Duodenal mucosa (tissue), 2 donors: ENCODE results near the gene WDR12.
"Not testable (repeated sequence)": the region's sequence is repeated elsewhere in the genome, so short reads cannot be mapped to it uniquely, and the experiment has no call there.

Experiments used
- H3K27ac ChIP-seq: one replicate; pipeline ENCODE4 v1.7.0; 2013; ENCODE audit warnings: low read depth, low read length
- H3K27me3 ChIP-seq, 2 donors: one replicate each; pipeline ENCODE4 v1.7.0; 2013; ENCODE audit warnings: low read length in 2 of 2, control low read depth in 1 of 2; ENCODE audit not compliant: insufficient read depth in 2 of 2, control insufficient read depth in 1 of 2
- H3K36me3 ChIP-seq, 2 donors: one replicate each; pipeline ENCODE4 v1.7.0; 2013; ENCODE audit warnings: low read length in 2 of 2, control low read depth in 1 of 2; ENCODE audit not compliant: insufficient read depth in 2 of 2, control insufficient read depth in 1 of 2
- H3K4me1 ChIP-seq, 2 donors: one replicate each; pipeline ENCODE4 v1.7.0; 2013; ENCODE audit warnings: low read length in 2 of 2, control low read depth in 1 of 2; ENCODE audit not compliant: insufficient read depth in 2 of 2, control insufficient read depth in 1 of 2
- H3K4me3 ChIP-seq, 2 donors: one replicate each; pipeline ENCODE4 v1.7.0; 2013; ENCODE audit warnings: low read length in 2 of 2, low read depth in 1 of 2
- H3K9ac ChIP-seq, 2 donors: one replicate each; pipeline ENCODE4 v1.7.0; 2013; ENCODE audit warnings: low read length in 2 of 2, low read depth in 1 of 2
- H3K9me3 ChIP-seq, 2 donors: one replicate each; pipeline ENCODE4 v1.7.0; 2013; ENCODE audit warnings: low read length in 2 of 2, control low read depth in 1 of 2; ENCODE audit not compliant: control insufficient read depth in 1 of 2

The WDR12 gene

DNA sequence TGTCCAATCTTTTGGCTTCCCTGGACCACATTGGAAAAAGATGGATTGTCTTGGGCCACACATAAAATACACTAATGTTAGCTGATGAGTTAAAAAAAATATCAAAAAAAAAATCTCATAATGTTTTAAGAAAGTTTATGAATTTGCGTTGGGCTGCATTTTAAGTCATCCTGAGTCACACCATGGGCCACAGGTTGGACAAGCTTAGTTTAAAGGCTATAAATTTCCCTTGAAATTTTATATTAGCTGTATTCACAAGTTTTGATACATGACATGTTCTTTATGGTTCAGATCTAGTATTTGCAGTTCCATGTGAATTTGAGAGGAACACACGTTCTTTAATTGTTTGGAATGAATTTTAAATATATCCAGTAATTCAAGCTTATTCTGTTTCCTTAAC is 22.5 kb upstream of the WDR12 start:
- no peaks in the 10 kb centered on the region for H3K9me3 ChIP-seq
- no peaks in the 10 kb centered on the region for H3K4me1 ChIP-seq
- no peak overlapping the region for H3K9ac ChIP-seq
- H3K4me3 ChIP-seq = no peak overlapping the region
- no peaks in the 10 kb centered on the region for H3K27me3 ChIP-seq
- no peak overlapping the region for H3K27ac ChIP-seq
- peaks cover 7 to 11% of the 10 kb centered on the region in 2 donors for H3K36me3 ChIP-seq

DNA sequence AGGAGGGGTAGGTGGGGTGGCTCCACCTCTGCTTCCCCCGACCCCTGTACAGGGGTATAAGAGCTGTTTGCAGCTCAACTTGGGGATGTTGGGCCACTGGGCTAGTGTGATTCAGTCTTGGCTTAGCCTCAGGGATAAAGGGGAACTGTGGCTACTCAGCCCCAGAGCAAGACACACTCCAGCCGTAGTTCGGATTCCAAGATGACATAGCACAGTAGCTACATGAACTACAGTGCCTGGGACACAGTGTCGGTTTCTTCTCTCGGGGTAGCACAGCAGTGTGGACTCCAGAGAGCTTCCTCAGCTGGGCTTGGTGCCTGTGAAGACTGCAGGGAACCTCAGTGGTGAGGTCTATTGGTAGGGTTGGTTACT is 21.7 kb upstream of the WDR12 start:
- Histone ChIP-seq H3K9me3 (no peaks in the 10 kb centered on the region), H3K4me3 (no peak overlapping the region), H3K4me1 (no peaks in the 10 kb centered on the region), H3K27ac (no peak overlapping the region), H3K27me3 (no peaks in the 10 kb centered on the region), H3K36me3 (peaks cover 3 to 11% of the 10 kb centered on the region in 2 donors), H3K9ac (no peak overlapping the region)

DNA sequence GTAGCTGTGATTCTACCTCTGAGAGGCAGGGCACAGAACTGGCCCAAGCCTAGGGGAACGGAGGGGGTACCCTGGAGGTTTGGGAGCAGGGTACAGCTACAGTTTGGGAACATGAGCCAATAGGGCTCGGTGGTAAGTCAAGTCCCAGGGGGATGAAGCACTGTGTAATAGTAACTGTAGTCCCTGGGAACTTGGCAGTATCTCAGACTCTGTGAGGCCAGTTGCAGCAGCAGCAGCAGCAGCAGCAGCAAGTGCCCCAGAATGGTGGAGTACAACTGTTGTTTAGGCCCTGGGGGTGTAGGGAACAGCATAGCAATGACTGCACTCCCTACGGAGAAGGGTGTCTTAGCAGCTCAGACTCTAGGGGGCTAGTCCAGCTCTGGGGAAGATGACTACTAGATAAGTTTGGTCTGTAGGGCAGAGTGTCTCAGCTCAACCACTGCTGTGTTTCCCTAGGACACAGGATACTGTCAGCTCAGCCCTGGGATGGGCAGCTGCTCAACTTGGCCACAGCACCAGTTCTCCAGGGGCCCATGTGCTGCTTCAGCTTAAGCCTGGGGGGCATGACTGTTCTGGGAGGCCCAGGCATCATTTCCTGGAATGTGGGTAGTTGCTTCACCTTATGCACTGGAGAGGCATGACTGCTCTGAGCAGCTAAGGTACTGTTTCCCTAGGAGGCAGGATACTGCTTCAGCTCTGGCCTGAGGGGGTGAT is 21.1 kb upstream of the WDR12 start:
- no peaks in the 10 kb centered on the region for H3K27me3 ChIP-seq
- no peak overlapping the region for H3K27ac ChIP-seq
- H3K4me3 ChIP-seq = no peak overlapping the region
- no peak overlapping the region for H3K9ac ChIP-seq
- H3K4me1 ChIP-seq = no peaks in the 10 kb centered on the region
- no peaks in the 10 kb centered on the region for H3K9me3 ChIP-seq
- peaks cover 3 to 11% of the 10 kb centered on the region in 2 donors for H3K36me3 ChIP-seq

DNA sequence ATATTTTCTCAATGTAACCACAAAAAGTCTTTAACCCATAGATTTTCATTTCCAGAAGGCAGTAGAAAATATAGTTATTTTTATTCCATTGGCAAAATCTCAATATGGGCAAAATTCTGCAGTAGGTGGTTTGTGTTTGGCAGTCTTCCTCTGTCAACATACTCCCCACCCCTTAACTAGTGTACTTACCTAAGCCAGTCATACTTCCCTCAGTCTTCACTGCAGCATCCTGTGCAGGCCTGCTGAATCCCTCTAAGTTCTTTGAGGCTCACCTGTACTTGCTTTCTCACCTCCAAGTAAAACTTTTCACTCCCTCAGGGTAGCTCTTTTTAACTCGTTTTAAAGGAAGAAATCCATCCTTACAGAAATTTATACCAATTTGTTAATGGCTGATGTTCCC is 7.4 kb upstream of the WDR12 start:
- Histone ChIP-seq H3K36me3 (no peaks in the 10 kb centered on the region), H3K4me1 (no peaks in the 10 kb centered on the region), H3K27ac (no peak overlapping the region), H3K9me3 (peaks cover 0 to 2% of the 10 kb centered on the region in 2 donors), H3K9ac (no peak overlapping the region), H3K27me3 (no peaks in the 10 kb centered on the region), H3K4me3 (no peak overlapping the region)

DNA sequence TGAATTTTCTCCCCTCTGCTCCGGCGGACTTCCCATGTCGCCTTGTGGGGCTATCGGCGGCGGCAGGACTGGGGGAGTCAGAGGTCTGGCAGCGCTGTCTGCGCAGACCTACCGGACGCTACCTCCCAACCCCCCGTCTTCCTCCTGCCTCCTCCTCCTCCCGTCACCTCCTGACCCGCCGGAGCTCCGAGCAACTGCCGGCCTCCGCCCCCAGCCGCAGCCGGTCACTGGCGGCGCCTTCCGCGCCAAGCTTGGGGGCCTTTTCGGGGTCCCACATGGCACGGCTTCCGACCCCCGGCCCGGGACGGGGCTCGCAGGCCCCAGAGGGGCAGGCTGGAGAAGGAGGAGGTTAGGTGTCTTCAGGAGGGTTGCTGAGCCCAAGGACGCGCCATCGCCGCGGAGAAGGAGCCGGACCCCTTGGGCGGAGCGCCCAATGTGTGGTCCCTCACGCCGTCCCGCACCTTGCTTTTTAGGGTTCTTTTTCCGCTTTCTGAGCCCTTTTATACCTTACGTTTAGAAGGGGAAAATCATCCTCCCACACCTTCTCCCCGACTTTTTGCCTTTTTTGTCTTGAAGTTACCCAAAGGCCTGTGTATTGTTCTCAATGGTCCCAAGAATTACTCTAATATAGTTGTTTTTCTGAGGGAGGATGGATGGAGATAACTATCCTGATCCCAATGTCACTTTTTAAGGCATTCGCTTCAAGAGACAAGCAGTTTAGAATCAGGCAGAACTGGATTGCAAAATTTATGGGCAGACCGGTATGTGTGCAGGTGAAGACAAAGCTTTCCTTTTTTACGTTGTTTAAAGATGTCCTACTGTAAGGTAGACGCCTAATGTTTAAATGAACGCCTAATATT is 1.1 kb upstream of the WDR12 start:
- peak overlapping the region; percentile 65 for H3K27ac ChIP-seq

DNA sequence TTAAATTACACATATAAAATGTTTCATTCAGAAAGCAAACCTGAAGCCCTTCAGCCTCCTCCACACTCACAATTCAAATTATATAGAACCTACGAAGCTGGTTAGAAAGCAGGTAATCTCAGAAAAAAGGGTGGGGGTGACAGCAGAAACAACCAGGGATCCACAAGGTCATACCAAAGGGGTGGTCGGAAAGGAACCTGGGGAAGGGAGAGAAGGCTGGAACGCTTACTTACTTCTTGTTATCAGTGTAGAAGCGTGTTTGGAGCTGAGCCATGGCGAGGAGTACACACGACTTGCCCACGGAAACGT is 316 bp downstream of the WDR12 start:
- Histone ChIP-seq H3K4me1 (peaks cover 5 to 8% of the 10 kb centered on the region in 2 donors), H3K9ac (peak overlapping the region; percentile 73 to 96), H3K4me3 (peak overlapping the region; percentile 95 to 100), H3K27me3 (no peaks in the 10 kb centered on the region), H3K27ac (peak overlapping the region; percentile 23), H3K9me3 (no peaks in the 10 kb centered on the region), H3K36me3 (peaks cover 0 to 11% of the 10 kb centered on the region in 2 donors)

More for the DNA sequence above, 1.1 kb upstream of the WDR12 start:
- Histone ChIP-seq H3K4me3 (peak overlapping the region; percentile 95 to 100), H3K9ac (peak overlapping the region in 1 of 2 donors; percentile 73)
- not testable (repeated sequence) for H3K9me3 ChIP-seq, H3K36me3 ChIP-seq, H3K4me1 ChIP-seq, H3K27me3 ChIP-seq

DNA sequence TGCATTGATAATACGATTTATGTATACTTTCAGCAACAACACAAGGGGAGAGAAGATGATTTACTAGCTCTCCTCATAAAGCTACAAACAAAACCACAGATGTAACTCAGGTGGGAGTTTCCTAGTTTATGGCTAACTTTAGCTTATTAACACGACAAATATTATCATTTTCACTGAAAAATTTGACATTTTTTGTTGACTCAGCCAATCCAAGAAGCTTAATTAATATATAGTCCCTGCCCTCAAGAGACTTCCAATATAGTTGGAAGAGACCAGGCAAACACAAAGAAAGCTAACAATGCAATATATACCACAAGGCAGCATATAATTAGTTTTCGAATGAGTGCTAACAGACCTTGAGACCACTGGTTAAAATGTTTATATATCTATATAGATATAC is 775 bp downstream of the WDR12 start:
- peak overlapping the region; percentile 73 to 96 for H3K9ac ChIP-seq
- H3K27me3 ChIP-seq = no peaks in the 10 kb centered on the region
- peaks cover 5 to 8% of the 10 kb centered on the region in 2 donors for H3K4me1 ChIP-seq
- peaks cover 0 to 11% of the 10 kb centered on the region in 2 donors for H3K36me3 ChIP-seq
- no peaks in the 10 kb centered on the region for H3K9me3 ChIP-seq
- H3K27ac ChIP-seq = no peak overlapping the region
- H3K4me3 ChIP-seq = peak overlapping the region; percentile 95 to 100

DNA sequence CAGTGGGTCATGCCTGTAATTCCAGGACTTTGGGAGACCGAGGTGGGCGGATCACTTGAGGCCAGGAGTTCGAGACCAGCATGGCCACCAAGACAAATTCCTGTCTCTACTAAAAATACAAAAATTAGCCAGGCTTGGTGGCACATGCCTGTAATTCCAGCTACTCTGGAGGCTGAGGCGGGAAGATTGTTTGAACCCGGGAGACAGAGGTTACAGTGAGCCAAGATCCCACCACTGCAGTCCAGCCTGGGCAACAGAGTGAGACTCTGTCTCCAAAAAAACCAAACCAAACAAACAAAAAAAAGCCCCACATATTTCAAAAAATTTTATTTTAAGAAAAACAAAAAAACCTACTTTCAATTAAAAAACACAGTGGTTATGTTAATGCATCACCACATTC is 1.2 kb downstream of the WDR12 start:
- not testable (repeated sequence) for H3K27me3 ChIP-seq, H3K4me1 ChIP-seq, H3K9me3 ChIP-seq, H3K27ac ChIP-seq
- Histone ChIP-seq H3K9ac (peak overlapping the region in 1 of 2 donors; percentile 29), H3K4me3 (peak overlapping the region; percentile 95 to 100), H3K36me3 (peaks cover 0 to 11% of the 10 kb centered on the region in 2 donors)

DNA sequence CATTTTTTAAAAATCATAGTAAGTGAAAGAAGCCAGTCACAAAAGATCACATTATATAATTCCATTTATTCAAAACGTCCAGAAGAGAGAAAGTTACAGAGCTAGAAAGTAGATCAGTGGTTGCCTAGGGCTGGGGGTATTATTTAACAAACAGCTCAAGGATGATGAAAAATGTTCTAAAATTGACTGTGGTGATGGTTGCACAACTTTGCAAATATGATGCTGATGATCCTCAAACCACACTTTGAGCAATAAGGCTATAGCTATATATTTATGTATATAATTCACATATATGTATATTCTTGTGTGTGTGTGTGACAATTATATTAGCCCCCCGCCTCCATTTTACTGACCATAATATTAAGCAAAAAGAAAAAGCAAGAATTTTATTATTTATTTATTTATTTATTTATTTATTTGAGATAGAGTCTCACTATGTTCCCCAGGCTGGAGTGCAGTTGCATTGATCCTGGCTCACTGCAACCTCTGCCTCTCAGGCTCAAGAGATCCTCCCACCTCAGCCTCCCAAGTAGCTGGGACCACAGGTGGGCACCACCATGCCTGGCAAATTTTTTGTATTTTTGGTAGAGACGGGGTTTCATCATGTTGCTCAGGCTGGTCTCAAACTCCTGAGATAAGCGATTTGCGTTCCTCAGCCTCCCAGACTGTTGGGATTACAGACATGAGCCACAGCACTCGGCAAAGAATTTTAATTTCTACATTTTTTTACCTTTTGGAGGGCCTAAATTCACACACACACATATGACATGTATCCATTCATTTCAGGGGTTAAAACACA is 1.9 kb downstream of the WDR12 start:
- H3K9ac ChIP-seq = no peak overlapping the region
- peaks cover 5 to 8% of the 10 kb centered on the region in 2 donors for H3K4me1 ChIP-seq
- H3K27ac ChIP-seq = no peak overlapping the region
- H3K9me3 ChIP-seq = no peaks in the 10 kb centered on the region
- peaks cover 0 to 11% of the 10 kb centered on the region in 2 donors for H3K36me3 ChIP-seq
- peak overlapping the region; percentile 8 to 100 for H3K4me3 ChIP-seq
- H3K27me3 ChIP-seq = no peaks in the 10 kb centered on the region

DNA sequence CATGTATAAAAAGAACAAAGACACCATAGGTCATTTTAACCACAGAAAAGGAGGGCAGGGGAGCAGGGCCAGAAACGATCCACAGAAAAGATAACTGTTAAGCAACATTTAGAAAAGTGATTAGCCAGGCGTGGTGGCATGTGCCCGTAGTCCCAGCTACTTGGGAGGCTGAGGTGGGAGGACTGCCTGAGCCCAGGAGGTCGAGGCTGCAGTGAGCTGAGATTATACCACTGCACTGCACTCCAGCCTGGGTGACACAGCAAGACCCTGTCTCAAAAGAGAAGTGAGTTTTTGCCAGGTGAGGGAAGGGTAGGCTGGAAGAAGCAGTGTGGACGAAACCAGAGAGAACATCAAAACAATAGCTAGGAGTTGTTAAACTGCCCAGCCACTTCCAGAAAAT is 3.3 kb downstream of the WDR12 start:
- Histone ChIP-seq H3K9me3 (no peaks in the 10 kb centered on the region), H3K4me3 (no peak overlapping the region), H3K27ac (no peak overlapping the region), H3K36me3 (peaks cover 0 to 11% of the 10 kb centered on the region in 2 donors), H3K4me1 (peaks cover 5 to 8% of the 10 kb centered on the region in 2 donors), H3K27me3 (no peaks in the 10 kb centered on the region), H3K9ac (no peak overlapping the region)
